Kidney capillary endothelial cell (primary cell): ENCODE data around the gene ZNF618.
"Not testable (repeated sequence)": the region's sequence is repeated elsewhere in the genome, so short reads cannot be mapped to it uniquely, and the experiment has no call there.

Experiments used
- DNase-seq: peaks from one replicate; pipeline ENCODE4 v3.0.0-alpha.2; 2018; ENCODE audit warnings: low spot score

The ZNF618 gene

GRCh38 chr9:113988385-113989016 is 112.4 kb downstream of the ZNF618 start:
- DNase-seq: no peak

GRCh38 chr9:113989017-113989713 is 113.1 kb downstream of the ZNF618 start:
- DNase-seq: no peak

- no peak for DNase-seq
Observed at GRCh38 chr9:113989714-113990569, 113.8 kb downstream of the ZNF618 start.

- no peak for DNase-seq
Observed at GRCh38 chr9:113990570-113990907, 114.4 kb downstream of the ZNF618 start.

GRCh38 chr9:113990975-113991471 is 114.9 kb downstream of the ZNF618 start:
- DNase-seq: peak; percentile 30

- DNase-seq: no peak
Observed at GRCh38 chr9:113991714-113992113, 115.6 kb downstream of the ZNF618 start.

GRCh38 chr9:113992276-113992951 is 116.3 kb downstream of the ZNF618 start:
- no peak for DNase-seq

GRCh38 chr9:113992994-113993393 is 116.9 kb downstream of the ZNF618 start:
- no peak for DNase-seq

- peak; percentile 65 for DNase-seq
Observed at GRCh38 chr9:113993838-113994540, 117.9 kb downstream of the ZNF618 start.

GRCh38 chr9:113995401-113995800 is 119.3 kb downstream of the ZNF618 start:
- DNase-seq: no peak

- no peak for DNase-seq
Observed at GRCh38 chr9:113995963-113996362, 119.9 kb downstream of the ZNF618 start.

- no peak for DNase-seq
Observed at GRCh38 chr9:113996531-113997001, 120.5 kb downstream of the ZNF618 start.

- DNase-seq: not testable (repeated sequence)
Observed at GRCh38 chr9:113997064-113997463, 121.0 kb downstream of the ZNF618 start.

- DNase-seq: no peak
Observed at GRCh38 chr9:113997610-113998009, 121.5 kb downstream of the ZNF618 start.

GRCh38 chr9:113998114-113998513 is 122.0 kb downstream of the ZNF618 start:
- DNase-seq: no peak

- DNase-seq: no peak
Observed at GRCh38 chr9:113998525-113999255, 122.6 kb downstream of the ZNF618 start.

GRCh38 chr9:113999256-114000062 is 123.3 kb downstream of the ZNF618 start:
- no peak for DNase-seq

GRCh38 chr9:114000063-114000454 is 124.0 kb downstream of the ZNF618 start:
- DNase-seq: no peak

GRCh38 chr9:114000671-114001409 is 124.7 kb downstream of the ZNF618 start:
- DNase-seq: no peak
